ENCODE results near the gene PRRT1.

DNA sequence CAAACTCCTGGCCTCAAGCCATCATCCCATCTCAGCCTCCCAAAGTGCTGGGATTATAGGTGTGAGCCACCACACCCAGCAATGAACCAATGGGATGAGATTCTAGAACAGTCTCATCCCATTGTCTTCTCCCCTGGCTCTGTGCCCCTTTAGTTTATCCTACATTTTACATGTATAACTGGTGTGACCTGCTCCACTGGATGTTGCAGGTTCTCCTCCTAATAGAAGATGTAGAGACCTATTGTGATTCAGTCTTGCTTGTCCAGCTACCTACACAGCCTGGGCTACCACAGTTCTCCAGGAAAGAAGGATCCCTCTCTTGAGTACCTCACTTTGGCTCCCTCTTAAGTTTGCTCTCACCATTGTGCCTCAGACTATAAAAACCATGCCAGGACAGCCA is 19.6 kb downstream of the PRRT1 start:
- TF ChIP-seq CTCF (IDR thresholded peaks at IDR 0.05) = no peak
- TF ChIP-seq POLR2A (IDR thresholded peaks at IDR 0.05) = no peak

Measured in thyroid gland (tissue), 4 donors.